T47D (cell line): ENCODE results near the gene ALDOA.

Experiments used
- DNase-seq, 2 experiments: peaks; one replicate each; pipeline versions ENCODE4 v3.0.0 to v3.0.0-alpha.2; 2011 to 2012; ENCODE audit warnings: low read depth in 1 of 2, low spot score in 1 of 2
- JUND ChIP-seq: IDR thresholded peaks from 2 replicates; pipeline ENCODE4 v1.6.1; 2012; ENCODE audit warnings: low read depth
- in situ Hi-C: cut with HindIII; loops from 2 replicates; pipeline ENCODE4 v1.10.0; 2016; ENCODE audit warnings: low sequenced_read_pairs, low pct_unique_long_range_greater_than_20kb

ALDOA gene

DNA sequence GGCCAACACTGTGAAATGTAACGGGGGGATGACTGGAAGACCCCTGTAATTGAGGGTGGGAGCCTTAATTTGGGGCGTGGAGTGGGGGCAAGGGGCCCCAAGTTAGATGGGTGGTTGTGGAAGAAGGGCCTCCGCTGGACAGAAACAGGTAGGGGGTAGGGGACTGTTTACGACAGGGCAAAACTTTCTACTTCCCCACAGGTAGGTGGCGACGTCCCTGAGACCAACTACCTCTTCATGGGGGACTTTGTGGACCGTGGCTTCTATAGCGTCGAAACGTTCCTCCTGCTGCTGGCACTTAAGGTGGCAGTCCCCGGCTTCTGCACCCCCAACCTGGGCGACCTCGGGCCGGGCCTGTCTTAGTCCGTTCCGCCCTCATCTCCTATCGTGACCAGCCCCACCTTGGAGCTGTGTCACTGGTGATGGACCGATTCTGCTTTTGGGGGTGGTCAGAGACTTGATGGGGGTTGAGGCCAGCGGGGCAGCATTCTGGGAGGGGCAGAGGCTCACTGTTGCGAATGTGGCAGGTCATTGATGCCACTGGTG lies 17.1 kb downstream of the ALDOA start:
- in situ Hi-C loops: no loop called here
- no peak for TF ChIP-seq JUND
- DNase-seq: no peak

DNA sequence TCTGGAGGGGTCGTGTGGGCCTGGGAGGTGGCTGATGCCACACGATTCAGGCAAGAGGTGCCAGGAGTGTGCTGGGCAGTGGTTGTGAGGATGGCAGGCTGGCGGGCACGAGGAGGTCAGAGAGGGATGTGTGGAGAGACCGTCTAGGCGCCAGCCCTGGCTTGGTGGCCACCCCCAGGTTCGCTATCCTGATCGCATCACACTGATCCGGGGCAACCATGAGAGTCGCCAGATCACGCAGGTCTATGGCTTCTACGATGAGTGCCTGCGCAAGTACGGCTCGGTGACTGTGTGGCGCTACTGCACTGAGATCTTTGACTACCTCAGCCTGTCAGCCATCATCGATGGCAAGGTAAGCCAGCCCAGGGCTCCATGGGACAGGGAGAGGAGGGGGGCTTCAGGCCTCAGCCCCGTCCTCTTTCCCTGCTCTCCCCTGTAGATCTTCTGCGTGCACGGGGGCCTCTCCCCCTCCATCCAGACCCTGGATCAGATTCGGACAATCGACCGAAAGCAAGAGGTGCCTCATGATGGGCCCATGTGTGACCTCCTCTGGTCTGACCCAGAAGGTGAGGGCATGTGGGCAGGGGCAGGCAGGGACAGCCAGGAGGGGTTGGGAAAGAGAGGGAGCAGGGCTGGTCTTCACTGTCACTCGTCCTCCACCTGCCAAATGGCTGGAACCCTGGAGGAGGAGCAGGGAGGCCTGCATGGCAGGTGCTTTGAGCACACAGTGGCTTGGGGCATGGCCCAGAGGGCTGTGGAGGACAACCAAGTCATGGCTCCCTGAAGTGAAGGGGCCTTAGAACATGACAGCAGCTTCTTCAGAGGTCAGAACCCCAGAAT lies 17.9 kb downstream of the ALDOA start:
- DNase-seq: no peak
- in situ Hi-C loops: no loop called here
- no peak for TF ChIP-seq JUND

DNA sequence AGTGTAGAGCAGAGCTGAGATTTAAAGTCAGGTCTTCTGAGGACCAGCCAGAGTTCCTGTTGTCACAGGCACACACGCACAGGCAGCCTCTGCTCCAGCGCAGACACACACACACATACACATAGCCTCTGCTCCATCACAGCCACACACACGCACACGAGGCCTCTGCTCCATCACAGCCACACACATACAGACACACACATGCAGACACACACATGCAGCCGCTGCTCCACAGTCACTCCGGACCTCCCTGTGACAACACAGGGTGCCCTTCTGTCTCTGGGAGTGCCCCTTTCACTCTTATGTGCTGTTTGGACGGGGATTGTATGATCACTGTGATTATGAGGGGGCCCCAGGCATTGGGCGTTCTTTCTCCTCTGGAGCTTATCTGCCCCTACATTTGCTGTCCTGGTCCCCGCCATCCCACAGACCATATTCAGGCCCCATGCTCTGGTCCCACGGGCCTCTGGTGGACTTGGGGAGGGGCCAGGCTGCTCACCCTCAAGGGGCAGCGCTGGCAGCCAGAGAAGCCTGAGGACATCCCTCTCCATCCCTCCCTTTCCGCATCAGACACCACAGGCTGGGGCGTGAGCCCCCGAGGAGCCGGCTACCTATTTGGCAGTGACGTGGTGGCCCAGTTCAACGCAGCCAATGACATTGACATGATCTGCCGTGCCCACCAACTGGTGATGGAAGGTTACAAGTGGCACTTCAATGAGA lies 18.7 kb downstream of the ALDOA start:
- no peak for TF ChIP-seq JUND
- no peak for DNase-seq
- in situ Hi-C loops: no loop called here

DNA sequence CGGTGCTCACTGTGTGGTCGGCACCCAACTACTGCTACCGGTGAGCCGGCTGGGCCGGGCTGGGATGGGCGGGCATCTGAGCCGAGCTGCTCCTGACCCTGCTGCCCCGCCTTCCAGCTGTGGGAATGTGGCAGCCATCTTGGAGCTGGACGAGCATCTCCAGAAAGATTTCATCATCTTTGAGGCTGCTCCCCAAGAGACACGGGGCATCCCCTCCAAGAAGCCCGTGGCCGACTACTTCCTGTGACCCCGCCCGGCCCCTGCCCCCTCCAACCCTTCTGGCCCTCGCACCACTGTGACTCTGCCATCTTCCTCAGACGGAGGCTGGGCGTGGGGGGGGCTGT lies 19.2 kb downstream of the ALDOA start:
- TF ChIP-seq JUND: no peak
- DNase-seq: no peak
- in situ Hi-C loops: no loop called here

DNA sequence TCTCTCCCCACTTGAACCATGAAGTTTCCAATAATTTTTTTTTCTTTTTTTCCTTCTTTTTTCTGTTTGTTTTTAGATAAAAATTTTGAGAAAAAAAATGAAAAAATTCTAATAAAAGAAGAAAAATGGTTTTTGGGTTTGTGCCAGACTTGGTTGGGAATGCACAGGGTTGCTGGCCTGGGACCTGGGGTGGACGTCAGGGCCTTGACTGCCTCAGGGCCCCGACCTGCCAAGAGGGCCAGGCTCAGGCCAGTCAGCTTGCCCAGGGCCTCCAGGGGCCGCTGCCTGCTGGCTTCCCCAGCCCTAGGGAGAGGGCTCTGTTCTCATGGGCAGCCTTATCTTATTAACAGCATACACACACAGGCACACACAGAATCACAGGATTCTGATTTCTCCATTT lies 19.7 kb downstream of the ALDOA start:
- in situ Hi-C loops: no loop called here
- no peak for TF ChIP-seq JUND
- no peak for DNase-seq

DNA sequence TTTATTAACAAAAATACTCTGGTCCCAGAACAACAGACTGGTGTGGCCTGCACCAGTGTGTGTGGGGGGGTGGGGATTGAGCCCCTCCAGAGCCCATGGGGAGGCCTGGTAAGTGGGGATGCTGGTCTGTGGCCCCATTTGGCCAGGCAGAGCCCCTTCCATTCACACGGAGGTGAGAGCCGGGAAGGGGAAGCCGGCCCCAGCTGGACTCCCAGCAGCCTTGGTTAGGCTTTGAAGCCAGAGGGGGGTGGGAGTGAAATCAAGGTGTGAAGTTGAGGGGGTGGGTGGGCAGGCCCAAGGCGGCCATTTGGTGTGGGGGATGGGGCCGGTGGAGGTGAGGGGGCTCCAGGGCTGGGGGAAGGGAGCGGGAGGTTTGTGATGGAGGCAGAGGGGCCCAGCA lies 20.3 kb downstream of the ALDOA start:
- DNase-seq: no peak
- TF ChIP-seq JUND: no peak
- in situ Hi-C loops: no loop called here

DNA sequence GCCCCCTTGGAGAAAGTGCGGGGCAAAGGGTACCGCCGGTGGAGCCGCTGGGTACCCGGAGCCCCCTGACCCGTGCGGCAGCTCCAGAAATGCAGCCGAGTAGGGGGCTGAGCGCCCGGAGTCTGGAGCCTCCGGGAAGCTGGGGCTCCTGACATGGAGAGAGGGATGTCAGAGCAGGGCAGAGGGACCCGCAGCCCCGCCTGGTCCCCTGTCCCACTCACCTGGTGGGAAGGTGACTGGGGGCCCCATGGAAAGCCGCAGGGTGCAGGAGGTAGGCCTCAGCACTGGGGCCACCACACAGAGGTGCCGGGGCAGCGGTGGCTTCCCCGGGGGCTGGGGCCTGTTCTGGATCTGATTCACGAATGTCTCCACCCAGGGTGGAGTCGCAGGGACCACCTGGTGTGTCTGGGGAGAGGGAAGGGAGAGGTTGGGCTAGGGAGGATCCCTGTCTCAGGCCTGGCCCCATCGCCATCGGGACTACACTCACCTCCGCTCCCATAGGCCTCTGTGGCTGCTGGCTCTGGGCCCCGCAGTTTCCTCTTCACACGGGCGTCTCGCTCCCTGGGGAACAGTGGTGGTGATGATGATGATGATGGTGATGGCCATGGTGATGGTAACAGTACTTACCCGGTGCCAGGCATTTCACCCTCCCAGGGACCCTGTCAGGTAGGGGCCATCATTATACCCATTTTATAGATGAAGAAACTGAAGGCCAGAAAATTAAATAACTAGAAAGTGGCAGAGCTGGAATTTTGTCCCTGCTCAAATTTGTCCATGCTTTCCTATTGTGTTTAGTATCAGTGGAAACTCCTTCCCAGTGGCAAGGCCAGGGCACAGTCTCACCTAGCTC lies 21.0 kb downstream of the ALDOA start:
- no peak for TF ChIP-seq JUND
- no peak for DNase-seq
- in situ Hi-C loops: no loop called here

DNA sequence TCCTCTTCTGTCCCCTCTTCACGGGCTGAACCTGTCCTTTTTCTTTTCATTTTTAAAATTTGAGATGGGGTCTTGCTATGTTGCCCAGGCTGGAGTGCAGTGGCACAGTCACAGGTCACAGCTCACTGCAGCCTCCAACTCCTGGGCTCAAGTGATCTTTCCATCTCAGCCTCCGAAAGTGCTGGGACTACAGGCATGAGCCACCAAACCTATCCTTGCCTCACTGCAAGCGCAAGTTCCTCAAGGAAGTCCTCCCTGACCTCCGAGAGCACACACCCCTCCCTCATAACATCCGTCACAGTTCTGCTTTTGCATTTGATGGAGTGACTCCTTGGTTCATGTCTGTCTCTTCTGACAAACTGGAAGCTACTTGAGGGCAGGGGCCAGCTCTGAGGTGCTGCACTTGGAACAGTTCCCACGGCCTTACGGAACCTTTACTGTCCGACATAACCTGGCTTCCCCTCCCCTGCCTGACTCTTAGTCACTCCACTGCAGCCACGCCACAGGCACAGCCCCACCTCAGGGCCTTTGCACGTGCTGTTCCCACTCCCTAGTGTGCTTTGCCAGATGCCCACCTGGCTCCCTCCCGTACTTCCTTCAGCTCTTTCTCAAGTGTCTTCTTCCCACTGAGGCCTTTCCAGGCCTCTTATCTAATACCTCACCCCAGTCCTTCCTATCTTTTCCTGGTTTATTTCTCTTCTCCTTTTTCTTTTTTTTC lies 21.8 kb downstream of the ALDOA start:
- no peak for DNase-seq
- TF ChIP-seq JUND: no peak
- in situ Hi-C loops: no loop called here

DNA sequence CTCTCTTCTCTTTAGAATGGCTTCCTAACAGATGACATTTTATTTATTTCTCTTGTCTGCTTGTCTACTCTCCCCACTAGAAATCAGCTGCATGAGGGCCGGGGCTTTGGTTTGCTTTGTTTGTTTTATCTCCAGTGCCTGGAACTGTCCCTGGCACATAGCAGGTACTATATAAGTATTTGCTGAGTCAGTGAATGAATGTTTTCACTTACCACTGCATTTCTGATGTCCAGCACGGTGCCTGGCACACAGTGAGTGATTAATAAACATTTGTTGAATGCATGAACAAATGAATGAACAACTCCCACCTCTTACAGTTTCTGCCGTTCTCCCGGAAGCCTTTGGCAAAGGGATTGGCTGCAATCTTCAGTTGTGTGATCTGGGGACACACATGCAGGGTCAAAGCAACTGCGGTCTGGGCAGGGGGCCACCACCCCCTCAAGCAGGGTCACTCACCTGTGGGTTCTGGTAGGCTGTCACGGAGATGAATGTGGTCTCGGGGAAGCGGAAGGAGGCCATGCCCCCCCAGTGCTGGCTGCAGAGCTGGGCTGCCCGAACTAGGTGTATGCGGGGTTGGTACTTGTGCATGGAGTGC lies 22.8 kb downstream of the ALDOA start:
- no peak for DNase-seq
- TF ChIP-seq JUND: no peak
- in situ Hi-C loops: no loop called here

DNA sequence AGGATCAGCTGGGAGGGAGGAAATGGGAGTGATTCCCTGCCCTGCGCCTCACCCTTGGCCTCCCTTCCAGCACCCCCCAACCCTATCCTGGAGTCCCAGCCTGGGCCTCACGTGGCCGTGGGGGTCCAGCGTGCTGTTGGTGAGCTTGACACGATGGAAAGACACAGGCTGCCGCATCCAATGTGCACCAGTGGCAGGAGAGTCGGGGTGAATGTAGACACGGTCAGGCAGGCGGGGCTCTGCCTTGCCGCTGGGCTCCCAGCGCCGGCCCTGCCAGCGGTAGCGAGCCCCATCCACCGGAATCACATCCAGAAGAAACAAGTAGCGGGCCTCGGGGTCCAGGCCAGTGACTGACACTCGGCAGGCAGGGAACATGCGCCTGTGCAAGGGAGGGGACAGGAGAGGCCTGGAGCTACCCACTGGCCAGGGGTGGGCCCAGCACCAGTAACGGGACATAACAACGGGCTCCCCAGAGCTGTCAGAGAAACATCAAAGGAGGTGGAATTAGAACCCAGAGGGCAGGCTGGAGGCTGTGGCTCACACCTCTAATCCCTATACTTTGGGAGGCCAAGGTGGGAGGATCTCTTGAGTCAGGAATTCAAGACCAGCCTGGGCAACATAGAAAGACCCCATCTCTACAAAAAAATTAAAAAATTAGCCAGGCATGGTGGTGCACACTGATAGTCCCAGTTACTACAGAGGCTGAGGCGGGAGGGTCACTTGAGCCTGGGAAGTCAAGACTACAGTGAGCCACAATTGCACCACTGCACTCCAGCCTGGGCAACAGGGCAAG lies 23.5 kb downstream of the ALDOA start:
- in situ Hi-C loops: no loop called here
- TF ChIP-seq JUND: no peak

More for the DNA sequence above, 23.5 kb downstream of the ALDOA start:
- DNase-seq: no peak
